Epidermal melanocyte (primary cell): ENCODE results near the gene DSCAM.

Source experiments
- DNase-seq: peaks from one replicate; pipeline ENCODE4 v3.0.0; 2011; ENCODE audit warnings: low spot score; ENCODE audit not compliant: insufficient read length

Gene DSCAM

DNA sequence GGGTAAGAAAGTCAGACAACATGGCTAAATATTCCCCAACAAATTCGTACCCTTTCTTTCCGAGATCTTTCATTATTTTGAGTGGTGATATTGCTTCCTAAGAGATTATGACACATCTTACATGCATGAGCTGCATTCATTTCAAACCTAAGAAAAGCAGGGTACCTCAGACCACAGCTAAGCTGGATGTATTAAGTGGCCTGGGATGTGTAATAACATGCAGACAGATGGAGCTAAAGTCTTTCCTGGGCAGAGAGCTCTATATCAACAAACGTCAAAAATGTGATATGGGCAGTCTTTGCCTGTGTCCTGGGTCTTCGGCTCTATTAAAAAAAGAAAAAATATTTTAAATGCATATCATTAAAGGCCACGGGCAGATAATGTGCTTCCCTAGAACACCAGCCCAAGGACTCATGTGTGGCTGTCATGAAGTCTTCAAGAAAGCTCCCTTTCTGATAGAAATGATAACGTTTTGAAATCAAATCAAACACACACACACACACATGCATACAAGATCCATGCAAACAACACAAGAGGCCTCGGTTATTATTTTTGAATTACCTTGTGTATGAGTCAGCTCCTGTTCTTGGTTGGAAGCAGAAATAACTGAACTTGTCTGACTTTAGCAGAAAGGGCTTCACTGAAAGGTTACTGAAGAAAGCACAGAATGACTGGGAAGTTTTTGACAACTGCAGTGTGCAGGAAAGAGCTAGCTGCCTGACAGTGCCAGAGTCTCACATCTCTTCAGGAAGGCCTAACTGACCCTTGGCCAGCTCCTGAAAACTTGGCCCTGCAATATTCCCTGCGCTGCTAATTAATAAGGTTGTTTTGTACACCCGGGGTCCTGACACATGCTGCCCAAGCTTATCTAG lies 231.2 kb downstream of the DSCAM start:
- DNase-seq, result no peak

DNA sequence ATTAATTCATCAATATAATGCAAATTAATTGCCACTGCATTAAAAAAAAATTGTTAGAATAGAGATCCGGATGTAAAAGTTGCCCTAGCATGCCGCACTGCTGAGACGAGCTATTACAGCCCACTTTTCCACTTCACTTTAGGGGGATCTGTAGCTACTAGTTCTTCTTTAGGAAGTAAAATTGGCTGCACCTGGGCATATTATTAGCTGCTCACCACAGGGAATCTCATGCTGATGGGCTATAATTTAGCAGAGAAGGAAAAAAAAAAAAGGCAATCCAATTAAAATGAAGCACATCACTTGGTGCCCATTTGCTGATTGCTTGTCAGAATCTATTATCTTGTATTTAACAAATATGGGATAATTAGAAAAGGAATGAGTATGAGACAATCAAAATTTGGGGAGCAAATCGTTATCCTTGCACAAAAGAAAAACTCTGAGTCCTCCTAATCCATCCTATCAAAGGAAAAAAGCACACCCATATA lies 233.4 kb downstream of the DSCAM start:
- no peak for DNase-seq

DNA sequence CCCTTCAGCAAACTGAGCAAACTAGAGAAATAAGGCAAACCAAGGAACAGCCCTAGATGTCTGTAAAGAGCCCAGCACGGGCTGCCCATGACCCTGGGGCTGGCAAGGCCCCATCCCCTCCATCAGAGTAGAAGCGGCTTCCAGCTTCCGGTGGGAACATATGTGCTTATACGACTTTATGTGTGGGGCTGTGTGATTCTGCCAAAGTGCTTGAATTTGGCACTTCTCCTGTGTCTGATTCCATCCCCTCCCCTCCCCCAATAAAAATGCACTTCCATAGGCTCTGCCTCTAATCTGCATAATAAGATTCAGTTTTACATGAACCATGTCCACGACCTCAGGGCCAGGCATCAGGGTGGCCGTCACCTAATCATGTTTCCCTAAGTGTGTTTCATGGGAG lies 236.6 kb downstream of the DSCAM start:
- DNase-seq, result no peak

DNA sequence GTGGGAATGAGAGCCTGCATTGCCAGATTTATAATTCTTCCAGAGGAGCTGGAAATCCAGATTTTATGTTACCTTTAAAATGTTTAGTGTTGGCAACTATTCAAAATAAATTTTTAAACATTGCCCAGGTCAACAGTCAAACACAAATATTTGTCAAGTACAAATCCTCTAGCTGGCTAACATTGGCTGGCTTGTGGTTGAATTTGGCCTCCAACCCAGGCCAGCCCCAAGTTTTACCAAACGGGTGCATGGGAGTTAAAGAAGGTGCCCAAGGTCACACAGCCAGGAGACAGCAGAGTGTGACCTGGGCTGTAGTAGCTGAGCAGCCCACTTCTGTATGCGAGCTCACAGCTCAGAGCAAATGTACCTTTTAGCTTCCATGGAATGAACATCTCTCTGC lies 240.6 kb downstream of the DSCAM start:
- no peak for DNase-seq

- no peak for DNase-seq
Measured at GRCh38 chr21:40605094-40605493, 241.9 kb downstream of the DSCAM start.

- DNase-seq, result no peak
Measured at GRCh38 chr21:40603774-40604173, 243.2 kb downstream of the DSCAM start.

- no peak for DNase-seq
Measured at GRCh38 chr21:40602080-40602479, 244.9 kb downstream of the DSCAM start.

- no peak for DNase-seq
Measured at GRCh38 chr21:40595806-40596205, 251.2 kb downstream of the DSCAM start.

GRCh38 chr21:40587736-40588346 lies 259.1 kb downstream of the DSCAM start:
- DNase-seq, result no peak

DNA sequence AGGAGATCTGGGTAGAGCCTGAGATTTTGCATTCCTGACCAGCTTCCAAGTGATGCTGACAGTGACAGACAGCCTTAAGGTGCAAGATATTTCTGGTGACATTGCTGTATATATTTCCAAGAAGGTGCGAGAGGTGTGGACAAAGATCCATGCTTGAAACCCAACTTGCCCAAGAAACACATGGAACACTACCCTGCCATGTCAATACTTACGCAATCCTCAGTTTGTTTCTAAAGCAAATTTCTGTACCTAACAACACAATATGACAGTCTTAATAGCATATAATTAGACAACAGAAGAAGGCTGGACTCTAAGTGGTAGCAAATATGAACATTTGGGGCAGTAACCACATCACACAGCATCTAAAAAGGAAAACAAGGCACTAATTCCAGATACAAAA lies 260.4 kb downstream of the DSCAM start:
- no peak for DNase-seq

DNA sequence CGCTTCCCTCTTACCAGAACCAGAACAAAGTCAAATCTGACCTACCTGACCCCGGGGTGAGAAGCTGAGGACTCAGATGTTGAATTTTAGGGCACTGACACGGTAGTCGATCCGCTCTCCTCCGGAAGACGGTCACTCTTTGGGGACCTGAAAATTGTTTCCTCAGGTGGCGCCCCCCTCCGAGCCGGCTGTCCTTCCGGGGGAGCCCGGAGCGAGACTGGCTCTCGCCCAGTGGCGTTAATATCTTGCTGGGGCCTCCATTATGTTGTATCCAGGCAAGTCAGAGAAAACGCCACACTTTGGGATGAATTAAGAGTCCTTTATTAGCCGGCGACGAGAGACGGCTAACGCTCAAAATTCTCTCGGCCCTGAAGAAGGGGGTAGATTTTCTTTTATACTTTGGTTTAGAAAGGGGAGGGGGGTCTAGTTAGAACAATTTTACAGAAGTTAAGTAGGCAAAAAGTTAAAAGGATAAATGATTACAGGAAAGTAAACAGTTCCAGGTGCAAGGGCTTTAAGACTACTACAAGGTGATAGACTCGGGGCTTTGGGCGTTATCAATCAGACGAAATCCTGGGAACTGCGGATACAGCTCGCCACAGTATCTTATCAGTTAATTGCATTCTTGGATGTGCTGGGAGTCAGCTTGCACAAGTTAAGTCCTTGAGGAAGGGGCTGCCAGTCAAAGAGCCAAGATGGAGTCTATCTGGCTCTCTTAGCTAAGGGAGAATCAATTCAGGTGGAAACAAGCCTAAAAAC lies 269.5 kb downstream of the DSCAM start:
- no peak for DNase-seq

GRCh38 chr21:40575976-40576375 lies 271.0 kb downstream of the DSCAM start:
- DNase-seq, result no peak

DNA sequence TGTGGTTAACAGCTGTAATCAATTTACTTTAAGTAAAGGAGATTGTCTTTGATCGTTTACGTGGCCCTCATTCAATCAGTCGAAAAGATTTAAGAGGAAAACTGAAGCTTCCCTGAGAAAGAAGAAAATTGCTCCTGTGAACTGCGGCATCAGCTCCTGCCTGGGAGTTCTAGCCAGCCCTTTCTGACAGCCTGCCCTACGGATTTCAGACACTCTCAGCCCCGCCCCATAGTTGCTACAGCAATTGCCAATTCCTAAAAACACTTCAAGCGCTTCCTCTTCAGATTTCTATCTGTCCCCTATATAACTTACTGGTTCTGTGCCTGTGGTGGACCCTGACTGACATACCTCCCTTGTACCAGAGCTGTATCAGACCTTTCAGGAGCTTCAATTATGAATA lies 277.6 kb downstream of the DSCAM start:
- DNase-seq, result no peak

DNA sequence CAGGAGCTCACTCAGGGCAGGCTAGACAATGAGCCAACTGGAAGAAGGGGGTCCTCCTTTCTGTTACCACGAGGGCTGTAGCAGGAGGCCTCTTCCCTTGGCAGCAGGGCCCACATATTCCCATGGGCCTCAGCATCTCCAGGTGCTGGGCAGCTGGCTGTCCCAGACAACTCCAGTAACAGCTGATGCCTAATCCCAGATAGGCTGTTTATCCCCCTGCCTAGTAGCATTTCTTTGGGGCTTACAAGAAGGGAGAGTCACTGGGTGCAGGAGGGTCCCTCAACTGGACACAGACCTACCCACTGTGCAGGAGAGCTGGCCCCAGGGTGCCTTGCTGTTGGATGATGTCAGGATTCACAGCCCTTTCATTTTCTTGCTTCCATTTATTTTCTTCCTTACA lies 278.2 kb downstream of the DSCAM start:
- DNase-seq, result no peak

- no peak for DNase-seq
Measured at GRCh38 chr21:40567501-40567900, 279.5 kb downstream of the DSCAM start.

DNA sequence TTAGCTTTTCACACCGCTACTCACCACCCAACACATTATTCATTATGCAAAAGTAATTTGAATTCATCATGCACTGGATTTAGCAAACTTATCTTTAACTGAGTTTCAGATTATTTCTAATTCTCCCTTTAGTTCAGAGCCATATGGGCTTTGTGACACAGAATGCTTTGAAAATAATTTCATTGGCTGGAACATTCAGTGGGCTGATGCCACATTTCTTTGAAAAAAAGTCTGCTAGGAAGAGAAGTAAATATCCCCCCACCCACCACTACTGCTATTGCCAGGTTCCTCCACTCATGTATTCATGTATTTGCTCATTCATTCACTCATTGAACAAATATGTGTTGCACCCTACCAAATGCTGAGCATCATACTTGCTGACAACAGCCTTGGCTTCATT lies 280.5 kb downstream of the DSCAM start:
- DNase-seq, result no peak

- no peak for DNase-seq
Measured at GRCh38 chr21:40564318-40564717, 282.6 kb downstream of the DSCAM start.

GRCh38 chr21:40563900-40564299 lies 283.1 kb downstream of the DSCAM start:
- no peak for DNase-seq

- DNase-seq, result no peak
Measured at GRCh38 chr21:40562242-40563002, 284.5 kb downstream of the DSCAM start.

DNA sequence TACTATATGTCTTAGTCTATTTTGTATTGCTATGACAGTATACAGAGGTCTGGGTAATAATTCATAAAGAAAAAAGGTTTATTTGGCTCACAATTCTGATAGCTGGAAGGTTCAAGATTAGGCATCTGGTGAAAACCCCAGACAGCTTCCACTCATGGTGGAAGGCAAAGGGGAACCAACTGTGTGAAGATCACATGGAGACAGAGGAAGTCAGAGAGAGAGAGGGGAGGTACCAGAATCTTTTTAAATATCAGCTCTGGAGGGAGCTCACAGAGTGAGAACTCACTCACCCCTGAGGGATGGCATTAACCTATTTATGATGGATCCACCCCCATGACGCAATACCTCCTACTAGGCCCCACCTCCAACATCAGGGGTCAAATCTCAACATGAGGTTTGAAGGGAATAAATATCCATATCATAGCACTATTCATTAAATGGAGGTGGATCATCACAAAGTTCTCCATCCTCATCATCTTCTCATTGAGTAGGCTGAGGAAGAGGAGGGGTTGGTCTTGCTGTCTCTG lies 290.5 kb downstream of the DSCAM start:
- DNase-seq, result no peak

- DNase-seq, result no peak
Measured at GRCh38 chr21:40555021-40555528, 291.9 kb downstream of the DSCAM start.
